ENCODE results near the gene IL7R.

Gene IL7R

DNA sequence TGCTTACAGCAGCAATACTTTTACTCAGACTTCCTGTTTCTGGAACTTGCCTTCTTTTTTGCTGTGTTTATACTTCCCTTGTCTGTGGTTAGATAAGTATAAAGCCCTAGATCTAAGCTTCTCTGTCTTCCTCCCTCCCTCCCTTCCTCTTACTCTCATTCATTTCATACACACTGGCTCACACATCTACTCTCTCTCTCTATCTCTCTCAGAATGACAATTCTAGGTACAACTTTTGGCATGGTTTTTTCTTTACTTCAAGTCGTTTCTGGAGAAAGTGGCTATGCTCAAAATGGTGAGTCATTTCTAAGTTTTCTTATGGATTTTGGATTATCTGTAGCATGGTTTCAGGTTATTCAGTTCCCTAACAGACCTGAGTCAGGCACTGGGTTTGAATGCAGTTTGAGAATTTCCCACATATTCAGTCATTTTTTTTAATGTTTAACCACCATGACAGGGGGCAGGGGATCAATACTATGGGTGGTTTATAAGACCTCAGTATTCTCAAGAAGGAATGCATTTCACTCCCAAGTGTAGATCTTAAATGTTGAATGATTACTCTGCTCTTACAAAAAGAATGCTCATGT lies at the start of gene IL7R:
TSS of gene IL7R (plus strand) at position 127 of the 587 bp plus-strand sequence. CDS start at position 214, 87 bp downstream.
- DNase-seq, result peak; percentile 87

- DNase-seq, result no peak
These were observed 46.1 kb upstream of the IL7R start for GRCh38 chr5:35810601-35811000.

- no peak for DNase-seq
These were observed 45.5 kb upstream of the IL7R start for GRCh38 chr5:35811108-35811741.

DNA sequence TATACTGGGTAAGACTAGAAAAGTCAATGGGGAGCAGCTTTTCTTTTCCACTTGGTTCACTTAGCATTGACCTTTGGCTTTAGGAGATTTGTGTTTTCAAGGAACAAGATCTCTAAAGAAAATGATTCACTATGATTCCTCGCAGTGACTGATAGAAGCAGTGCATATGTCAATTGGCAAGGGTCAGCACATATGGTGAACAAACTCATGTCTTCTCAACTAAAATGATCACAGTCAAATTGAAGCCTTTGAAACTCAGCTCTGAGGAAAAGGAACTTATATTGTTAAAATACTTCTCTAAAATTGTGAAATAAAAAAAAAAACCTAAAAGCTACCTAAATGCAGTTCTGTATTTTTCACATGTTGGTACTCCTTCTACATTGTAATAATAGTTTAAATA lies 43.2 kb upstream of the IL7R start:
- no peak for DNase-seq

GRCh38 chr5:35815089-35815936 lies 41.4 kb upstream of the IL7R start:
- peak; percentile 62 for DNase-seq

DNA sequence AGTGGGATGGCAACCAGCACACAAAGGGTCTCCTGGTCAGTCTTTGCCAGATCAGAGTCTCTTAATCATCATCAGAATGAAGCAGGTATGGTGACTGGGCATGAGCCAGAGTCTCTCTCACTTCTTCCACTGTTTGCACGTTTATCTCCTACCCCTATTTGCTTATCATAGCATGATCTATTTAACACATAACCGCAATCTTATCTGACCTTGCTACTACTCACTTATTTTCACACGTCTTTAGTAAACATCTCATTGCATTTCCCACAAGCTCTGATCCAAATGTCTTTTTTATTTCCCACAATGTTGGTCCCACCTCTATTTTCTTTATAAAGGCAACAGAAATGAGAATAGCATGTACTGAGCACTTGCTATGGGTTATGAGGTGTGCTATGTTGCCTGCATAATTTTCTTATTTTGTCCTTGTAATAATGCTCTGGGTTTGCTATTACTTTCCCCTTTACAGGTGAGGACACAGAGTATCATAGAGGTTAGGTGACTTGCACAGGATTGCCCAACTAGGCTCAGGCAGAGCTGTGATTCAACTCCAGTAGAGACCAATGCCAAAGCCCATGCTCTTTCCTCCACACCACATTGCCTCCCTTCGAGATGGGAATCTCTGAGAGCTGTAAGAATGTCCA lies 39.7 kb upstream of the IL7R start:
- no peak for DNase-seq

- no peak for DNase-seq
These were observed 37.7 kb upstream of the IL7R start for GRCh38 chr5:35819026-35819425.

GRCh38 chr5:35819668-35820067 lies 37.0 kb upstream of the IL7R start:
- DNase-seq, result no peak

GRCh38 chr5:35820735-35821134 lies 36.0 kb upstream of the IL7R start:
- peak; percentile 4 for DNase-seq

DNA sequence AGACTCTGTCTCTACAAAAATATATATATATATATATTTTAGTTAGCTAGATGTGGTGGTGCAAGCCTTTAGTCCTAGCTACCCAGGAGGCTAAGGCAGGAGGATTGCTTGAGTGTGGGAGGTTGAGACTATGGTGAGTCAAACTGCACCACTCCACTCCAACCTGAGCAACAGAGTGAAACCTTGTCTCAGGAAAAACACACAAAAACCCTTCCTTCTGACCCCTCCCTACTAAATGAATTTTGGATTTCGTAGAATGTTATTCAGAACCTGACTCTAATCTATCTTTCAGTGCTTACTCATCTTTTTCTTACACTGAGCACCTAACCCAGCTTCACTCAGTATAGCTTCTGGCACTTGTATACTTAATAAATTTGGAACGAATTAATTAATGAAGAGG lies 35.2 kb upstream of the IL7R start:
- no peak for DNase-seq

- DNase-seq, result no peak
These were observed 34.2 kb upstream of the IL7R start for GRCh38 chr5:35822511-35822910.

- no peak for DNase-seq
These were observed 33.2 kb upstream of the IL7R start for GRCh38 chr5:35823347-35824098.

DNA sequence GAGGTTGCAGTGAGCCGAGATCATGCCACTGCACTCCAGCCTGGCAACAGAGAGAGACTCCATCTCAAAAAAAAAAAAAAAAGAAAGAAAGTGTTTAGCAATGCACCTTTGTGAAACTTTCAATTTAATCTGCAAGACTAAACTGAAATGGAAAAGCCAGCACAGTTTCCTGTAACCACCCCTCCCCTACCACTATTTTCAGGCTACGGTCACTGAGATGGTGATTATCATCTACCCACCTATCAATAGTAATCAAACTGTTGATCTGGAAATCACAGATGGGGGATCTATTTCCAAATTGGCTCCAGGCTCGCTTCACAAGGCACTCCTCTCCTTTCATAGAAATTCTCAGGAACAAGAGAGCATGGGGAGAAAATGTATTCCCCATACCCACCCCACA lies 30.6 kb upstream of the IL7R start:
- DNase-seq, result no peak

DNA sequence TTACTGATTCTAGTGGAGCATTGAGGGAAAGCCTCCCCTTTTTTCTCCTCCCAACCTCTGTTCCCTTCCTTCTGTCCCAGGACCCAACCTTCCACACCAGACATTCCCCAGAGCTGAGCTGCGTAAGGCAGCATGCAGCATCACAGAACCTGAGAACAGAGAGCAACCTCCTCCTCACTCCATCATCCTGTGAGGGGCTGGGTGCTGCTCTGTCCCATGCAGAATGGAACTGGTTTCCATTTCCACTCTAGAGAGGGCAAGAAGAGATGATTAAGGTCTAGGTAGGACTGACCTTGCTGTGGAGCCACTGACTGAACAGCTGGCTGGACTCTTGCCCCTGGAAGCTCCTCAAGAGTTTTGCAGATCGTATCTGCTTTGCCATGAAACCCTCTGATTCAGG lies 30.1 kb upstream of the IL7R start:
- DNase-seq, result no peak

- no peak for DNase-seq
These were observed 28.6 kb upstream of the IL7R start for GRCh38 chr5:35828082-35828598.

GRCh38 chr5:35830587-35830986 lies 26.1 kb upstream of the IL7R start:
- no peak for DNase-seq

DNA sequence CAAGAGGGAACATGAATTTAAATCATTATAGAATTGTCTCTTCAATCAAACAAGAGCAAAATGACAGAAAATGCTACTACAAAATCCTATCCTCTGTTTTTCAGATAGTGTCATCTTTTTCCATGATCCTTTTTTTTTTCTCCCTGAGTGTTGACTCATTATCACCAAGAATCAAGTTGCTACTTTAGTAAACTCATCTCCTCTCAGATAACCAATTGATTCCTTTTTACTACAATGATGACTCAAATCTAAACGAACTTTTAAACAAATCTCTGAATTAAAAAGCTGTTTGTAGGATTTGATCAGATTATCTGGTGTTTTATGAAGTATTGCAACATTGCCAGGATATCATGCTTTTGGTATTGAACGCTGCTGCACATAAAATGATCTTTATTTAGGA lies 23.9 kb upstream of the IL7R start:
- no peak for DNase-seq

- DNase-seq, result no peak
These were observed 23.5 kb upstream of the IL7R start for GRCh38 chr5:35833224-35833623.

DNA sequence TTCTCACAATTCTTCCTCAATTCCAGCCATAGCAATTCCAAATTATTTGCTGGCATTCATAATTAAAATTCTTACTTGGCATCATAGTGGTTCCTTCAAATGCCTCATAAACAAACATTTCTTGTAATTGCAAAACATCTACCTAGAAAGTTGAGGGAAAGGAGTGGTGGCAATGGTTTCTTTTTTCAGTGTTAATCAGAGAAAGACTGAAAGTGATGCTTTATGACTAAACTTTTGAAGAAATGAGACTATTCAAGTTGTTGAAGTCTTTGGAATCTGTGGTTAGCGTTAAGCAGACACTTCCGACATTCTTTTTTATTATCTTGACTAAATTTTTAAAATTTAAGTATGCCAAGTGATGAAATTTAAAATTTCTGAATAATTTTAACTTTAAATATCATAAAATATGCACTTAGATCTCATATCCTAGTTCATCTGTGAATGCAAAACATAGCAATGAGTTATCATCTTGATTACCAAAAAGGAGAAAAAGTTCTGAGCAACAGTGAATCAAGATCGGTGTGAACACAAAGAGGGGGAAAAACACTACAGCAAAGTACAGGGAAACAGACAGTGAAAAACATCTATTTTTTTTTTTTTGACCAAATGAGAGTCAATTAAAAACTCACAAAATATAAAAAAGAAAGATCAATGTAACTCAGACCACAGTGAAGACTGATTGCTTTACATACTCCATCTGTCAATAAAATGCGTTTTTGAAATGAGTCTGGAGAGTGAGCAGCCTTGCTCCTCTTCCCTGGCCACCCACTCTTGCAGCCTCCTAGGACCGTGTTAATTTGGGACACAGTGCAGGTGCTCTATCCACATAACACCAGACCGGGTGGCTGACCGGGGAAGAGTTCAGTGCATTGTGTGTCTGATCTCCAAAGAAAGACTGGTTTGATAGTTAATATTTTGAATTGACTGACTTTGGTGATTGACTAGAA lies 20.6 kb upstream of the IL7R start:
- DNase-seq, result no peak

GRCh38 chr5:35838370-35839042 lies 18.2 kb upstream of the IL7R start:
- DNase-seq, result no peak

GRCh38 chr5:35842856-35843255 lies 13.8 kb upstream of the IL7R start:
- DNase-seq, result peak; percentile 1

Measured in OCI-M1 (cell line).